ENCODE data around the gene HIGD1A.

DNA sequence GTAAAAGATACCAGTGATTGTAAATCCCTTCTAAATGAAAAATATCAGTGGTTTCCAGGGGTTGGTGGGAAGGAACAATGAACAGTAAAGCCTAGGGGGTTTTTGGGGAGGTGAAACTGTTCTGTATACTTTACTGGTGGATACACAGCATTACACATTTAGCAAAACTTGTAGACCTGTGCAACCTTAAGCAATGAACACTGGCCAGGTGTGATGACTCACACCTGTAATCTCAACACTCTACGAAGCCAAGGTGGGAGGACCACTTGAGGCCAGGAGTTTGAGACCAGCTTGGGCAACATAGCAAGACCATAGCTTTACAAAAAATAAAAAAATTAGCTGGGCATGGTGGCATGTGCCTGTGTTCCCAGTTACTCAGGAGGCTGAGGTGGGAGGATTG lies 33.0 kb downstream of the HIGD1A start:
- TF ChIP-seq ZNF512 (CRISPR knock-in tag; IDR thresholded peaks at IDR 0.05; ENCODE audit: borderline replicate concordance) (no peak), GABPB1 (CRISPR knock-in tag; IDR thresholded peaks at IDR 0.05) (no peak), CTCF (IDR thresholded peaks at IDR 0.05) (no peak), ARID4B (CRISPR knock-in tag; IDR thresholded peaks at IDR 0.05; ENCODE audit: borderline replicate concordance) (no peak), TCF7 (CRISPR knock-in tag; IDR thresholded peaks at IDR 0.05; ENCODE audit: low read depth) (no peak), ZNF121 (CRISPR knock-in tag; IDR thresholded peaks at IDR 0.05) (no peak), ESRRA (CRISPR knock-in tag; IDR thresholded peaks at IDR 0.05; ENCODE audit: borderline replicate concordance) (no peak), ETV6 (CRISPR knock-in tag; IDR thresholded peaks at IDR 0.05) (no peak), USF2 (CRISPR knock-in tag; IDR thresholded peaks at IDR 0.05) (no peak), JUN (CRISPR knock-in tag; IDR thresholded peaks at IDR 0.05) (no peak)
- TF ChIP-seq, protein P1, sequence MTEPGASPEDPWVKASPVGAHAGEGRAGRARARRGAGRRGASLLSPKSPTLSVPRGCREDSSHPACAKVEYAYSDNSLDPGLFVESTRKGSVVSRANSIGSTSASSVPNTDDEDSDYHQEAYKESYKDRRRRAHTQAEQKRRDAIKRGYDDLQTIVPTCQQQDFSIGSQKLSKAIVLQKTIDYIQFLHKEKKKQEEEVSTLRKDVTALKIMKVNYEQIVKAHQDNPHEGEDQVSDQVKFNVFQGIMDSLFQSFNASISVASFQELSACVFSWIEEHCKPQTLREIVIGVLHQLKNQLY (CRISPR knock-in tag; IDR thresholded peaks at IDR 0.05): no peak
